PC-3 (cell line): ENCODE measurements around the gene KAZN.

Source experiments
- EZH2 ChIP-seq: fragments of 300-600 bp; sonication (generic); IDR thresholded peaks from one replicate; pipeline ENCODE4 v1.6.1; 2017; ENCODE audit warnings: antibody characterized with exemption, mild to moderate bottlenecking, low read length; ENCODE audit not compliant: unreplicated experiment
- TF ChIP-seq, protein P1 (sequence below): fragments of 300-600 bp; sonication (generic); conservative IDR thresholded peaks from 2 replicates; pipeline ENCODE4 v1.5.1; 2017; ENCODE audit warnings: antibody characterized with exemption, low read depth, mild to moderate bottlenecking, low read length

GRCh38 chr1:14827870-14828269, 229.4 kb downstream of the KAZN start:
- TF ChIP-seq, protein P1, sequence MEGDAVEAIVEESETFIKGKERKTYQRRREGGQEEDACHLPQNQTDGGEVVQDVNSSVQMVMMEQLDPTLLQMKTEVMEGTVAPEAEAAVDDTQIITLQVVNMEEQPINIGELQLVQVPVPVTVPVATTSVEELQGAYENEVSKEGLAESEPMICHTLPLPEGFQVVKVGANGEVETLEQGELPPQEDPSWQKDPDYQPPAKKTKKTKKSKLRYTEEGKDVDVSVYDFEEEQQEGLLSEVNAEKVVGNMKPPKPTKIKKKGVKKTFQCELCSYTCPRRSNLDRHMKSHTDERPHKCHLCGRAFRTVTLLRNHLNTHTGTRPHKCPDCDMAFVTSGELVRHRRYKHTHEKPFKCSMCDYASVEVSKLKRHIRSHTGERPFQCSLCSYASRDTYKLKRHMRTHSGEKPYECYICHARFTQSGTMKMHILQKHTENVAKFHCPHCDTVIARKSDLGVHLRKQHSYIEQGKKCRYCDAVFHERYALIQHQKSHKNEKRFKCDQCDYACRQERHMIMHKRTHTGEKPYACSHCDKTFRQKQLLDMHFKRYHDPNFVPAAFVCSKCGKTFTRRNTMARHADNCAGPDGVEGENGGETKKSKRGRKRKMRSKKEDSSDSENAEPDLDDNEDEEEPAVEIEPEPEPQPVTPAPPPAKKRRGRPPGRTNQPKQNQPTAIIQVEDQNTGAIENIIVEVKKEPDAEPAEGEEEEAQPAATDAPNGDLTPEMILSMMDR = no peak
- TF ChIP-seq EZH2 = no peak
